Measurements from ENCODE around the gene SBF2.

DNA sequence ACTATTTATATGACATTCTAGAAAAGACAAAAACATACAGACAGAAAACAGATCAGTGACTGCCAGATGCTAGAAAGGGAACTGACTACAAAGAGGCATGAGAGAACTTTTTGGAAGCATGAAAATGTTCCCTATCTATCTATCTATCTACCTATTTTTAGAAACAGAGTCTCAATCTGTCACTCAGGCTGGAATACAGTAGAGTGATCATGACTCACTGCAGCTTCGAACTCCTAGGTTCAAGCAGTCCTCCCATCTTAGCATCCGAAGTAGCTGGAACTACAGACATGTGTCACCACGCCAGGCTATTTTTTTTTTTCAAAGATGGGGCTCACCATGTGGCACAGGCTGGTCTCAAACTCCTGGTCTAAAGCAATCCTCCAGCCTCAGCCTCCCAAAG, 6.9 kb downstream of the SBF2 start:
- TF ChIP-seq, protein P1, sequence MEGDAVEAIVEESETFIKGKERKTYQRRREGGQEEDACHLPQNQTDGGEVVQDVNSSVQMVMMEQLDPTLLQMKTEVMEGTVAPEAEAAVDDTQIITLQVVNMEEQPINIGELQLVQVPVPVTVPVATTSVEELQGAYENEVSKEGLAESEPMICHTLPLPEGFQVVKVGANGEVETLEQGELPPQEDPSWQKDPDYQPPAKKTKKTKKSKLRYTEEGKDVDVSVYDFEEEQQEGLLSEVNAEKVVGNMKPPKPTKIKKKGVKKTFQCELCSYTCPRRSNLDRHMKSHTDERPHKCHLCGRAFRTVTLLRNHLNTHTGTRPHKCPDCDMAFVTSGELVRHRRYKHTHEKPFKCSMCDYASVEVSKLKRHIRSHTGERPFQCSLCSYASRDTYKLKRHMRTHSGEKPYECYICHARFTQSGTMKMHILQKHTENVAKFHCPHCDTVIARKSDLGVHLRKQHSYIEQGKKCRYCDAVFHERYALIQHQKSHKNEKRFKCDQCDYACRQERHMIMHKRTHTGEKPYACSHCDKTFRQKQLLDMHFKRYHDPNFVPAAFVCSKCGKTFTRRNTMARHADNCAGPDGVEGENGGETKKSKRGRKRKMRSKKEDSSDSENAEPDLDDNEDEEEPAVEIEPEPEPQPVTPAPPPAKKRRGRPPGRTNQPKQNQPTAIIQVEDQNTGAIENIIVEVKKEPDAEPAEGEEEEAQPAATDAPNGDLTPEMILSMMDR (IDR thresholded peaks at IDR 0.05; ENCODE audit: poor library complexity, severe bottlenecking), result no peak
- TF ChIP-seq TAF1 (IDR thresholded peaks at IDR 0.05; ENCODE audit: low read depth) (no peak), SMC3 (conservative IDR thresholded peaks at IDR 0.05; ENCODE audit: poor library complexity) (no peak), POLR2AphosphoS5 (IDR thresholded peaks at IDR 0.05) (no peak), EP300 (conservative IDR thresholded peaks at IDR 0.05; ENCODE audit: poor library complexity, severe bottlenecking) (no peak), REST (IDR thresholded peaks at IDR 0.05; ENCODE audit: borderline replicate concordance) (no peak), EZH2 (IDR thresholded peaks at IDR 0.05; ENCODE audit: borderline replicate concordance, insufficient read depth, low read length, poor library complexity, severe bottlenecking) (no peak), RAD21 (conservative IDR thresholded peaks at IDR 0.05) (no peak), MXI1 (conservative IDR thresholded peaks at IDR 0.05; ENCODE audit: poor library complexity, severe bottlenecking) (no peak)
